HEK293 (cell line): Measurements from ENCODE around the gene PSEN1.

Experiments
- CTCF ChIA-PET: fragments of 350-600 bp; formaldehyde crosslinking; extraction: SDS; loops from one replicate; lab custom pipeline; 2021; ENCODE audit warnings: antibody characterized with exemption; lab: Yijun Ruan, JAX
- POLR2A ChIA-PET: fragments of 300-600 bp; formaldehyde crosslinking; extraction: SDS; loops from one replicate; lab custom pipeline; 2020; ENCODE audit warnings: antibody characterized with exemption, inconsistent platforms; lab: Yijun Ruan, JAX
- H3K27ac ChIP-seq: fragments of 200-500 bp; sonication (Bioruptor generic); 2 replicates; pipeline ENCODE4 v1.5.1; 2014; ENCODE audit warnings: low read depth, low read length, control low read depth, inconsistent platforms; ENCODE audit errors: extremely low read depth
- H3K36me3 ChIP-seq, 2 experiments: fragments of 200-500 bp in 1 of 2; sonication (Bioruptor generic) in 1 of 2; 1 replicate in 1 of 2; 2 replicates in 1 of 2; pipeline ENCODE4 v1.5.1; 2014 to 2017; ENCODE audit warnings: inconsistent platforms in 2 of 2, low read length in 2 of 2; ENCODE audit not compliant: control insufficient read depth in 2 of 2, insufficient read depth in 1 of 2
- H3K4me1 ChIP-seq: fragments of 200-500 bp; sonication (Bioruptor generic); 2 replicates; pipeline ENCODE4 v1.5.1; 2014; ENCODE audit warnings: mild to moderate bottlenecking, low read length, inconsistent platforms; ENCODE audit not compliant: control insufficient read depth, insufficient read depth
- H3K4me3 ChIP-seq: 2 replicates; pipeline ENCODE4 v1.5.1; 2011; ENCODE audit warnings: low read depth, mild to moderate bottlenecking, control low read depth, low read length, moderate library complexity
- H3K9me3 ChIP-seq: fragments of 200-500 bp; sonication (Bioruptor generic); 2 replicates; pipeline ENCODE4 v1.5.1; 2014; ENCODE audit warnings: low read depth, low read length, inconsistent platforms; ENCODE audit not compliant: control insufficient read depth, insufficient read depth
- BCL11A ChIP-seq: fragments of 450-650 bp; formaldehyde crosslinking; IDR thresholded peaks from 2 replicates; pipeline ENCODE4 v1.5.1; 2016; ENCODE audit warnings: low read depth, missing biosample characterization, missing genetic modification characterization
- CTCF ChIP-seq: fragments of 450-650 bp; formaldehyde crosslinking; IDR thresholded peaks from 2 replicates; pipeline ENCODE4 v1.5.1; 2016; ENCODE audit warnings: missing biosample characterization, missing genetic modification characterization
- KLF1 ChIP-seq: fragments of 450-650 bp; formaldehyde crosslinking; IDR thresholded peaks from 2 replicates; pipeline ENCODE4 v1.5.1; 2016; ENCODE audit warnings: missing biosample characterization, missing genetic modification characterization
- YY2 ChIP-seq: fragments of 450-650 bp; formaldehyde crosslinking; IDR thresholded peaks from 2 replicates; pipeline ENCODE4 v1.5.1; 2016; ENCODE audit warnings: missing biosample characterization, missing genetic modification characterization
- ZBTB11 ChIP-seq: fragments of 450-650 bp; formaldehyde crosslinking; conservative IDR thresholded peaks from 2 replicates; pipeline ENCODE4 v1.5.1; 2016; ENCODE audit warnings: low read depth, missing biosample characterization, missing genetic modification characterization
- ZNF157 ChIP-seq: fragments of 450-650 bp; formaldehyde crosslinking; IDR thresholded peaks from 2 replicates; pipeline ENCODE4 v1.5.1; 2016; ENCODE audit warnings: missing biosample characterization, missing genetic modification characterization
- ZNF175 ChIP-seq: fragments of 450-650 bp; formaldehyde crosslinking; IDR thresholded peaks from 2 replicates; pipeline ENCODE4 v1.5.1; 2016; ENCODE audit warnings: missing biosample characterization, missing genetic modification characterization
- ZNF274 ChIP-seq, 2 experiments: fragments of 200-500 bp in 1 of 2; fragments of 450-650 bp in 1 of 2; sonication (Bioruptor generic) in 1 of 2; formaldehyde crosslinking in 1 of 2; IDR thresholded peaks; 2 replicates each; pipeline versions ENCODE4 v1.5.1 to v1.6.1; 2014 to 2016; ENCODE audit warnings: borderline replicate concordance in 1 of 2, inconsistent platforms in 1 of 2, low read length in 1 of 2, missing biosample characterization in 1 of 2, missing genetic modification characterization in 1 of 2
- ZNF280C ChIP-seq: fragments of 450-650 bp; formaldehyde crosslinking; IDR thresholded peaks from 2 replicates; pipeline ENCODE4 v1.5.1; 2016; ENCODE audit warnings: missing biosample characterization, missing genetic modification characterization
- ZNF404 ChIP-seq: fragments of 450-650 bp; formaldehyde crosslinking; IDR thresholded peaks from 2 replicates; pipeline ENCODE4 v1.5.1; 2017; ENCODE audit warnings: missing biosample characterization, missing genetic modification characterization
- ZNF529 ChIP-seq: fragments of 450-650 bp; formaldehyde crosslinking; IDR thresholded peaks from 2 replicates; pipeline ENCODE4 v1.5.1; 2017; ENCODE audit warnings: missing genetic modification characterization, missing biosample characterization; ENCODE audit not compliant: insufficient replicate concordance
- ZNF548 ChIP-seq: fragments of 450-650 bp; formaldehyde crosslinking; IDR thresholded peaks from 2 replicates; pipeline ENCODE4 v1.5.1; 2016; ENCODE audit warnings: missing biosample characterization, missing genetic modification characterization
- ZNF555 ChIP-seq: fragments of 450-650 bp; formaldehyde crosslinking; conservative IDR thresholded peaks from 2 replicates; pipeline ENCODE4 v1.5.1; 2017; ENCODE audit warnings: missing biosample characterization, mild to moderate bottlenecking, missing genetic modification characterization, inconsistent platforms
- ZNF654 ChIP-seq: fragments of 450-650 bp; formaldehyde crosslinking; IDR thresholded peaks from 2 replicates; pipeline ENCODE4 v1.5.1; 2016; ENCODE audit warnings: low read depth, missing biosample characterization, missing genetic modification characterization
- ZNF785 ChIP-seq: fragments of 450-650 bp; formaldehyde crosslinking; IDR thresholded peaks from 2 replicates; pipeline ENCODE4 v1.5.1; 2016; ENCODE audit warnings: missing biosample characterization, missing genetic modification characterization
- ZNF791 ChIP-seq: fragments of 450-650 bp; formaldehyde crosslinking; IDR thresholded peaks from 2 replicates; pipeline ENCODE4 v1.5.1; 2016; ENCODE audit warnings: missing biosample characterization, missing genetic modification characterization

PSEN1 gene

GRCh38 chr14:73172500-73172899 is 36.2 kb downstream of the PSEN1 start:
- CTCF ChIA-PET: interaction anchor here (0.5 to 2.2 kb wide), 10 partner anchors 10 to 378 kb away, joined by 3 to 31 read pairs (median 4); no protein-coding TSS in a partner anchor
- TF ChIP-seq ZNF157 (tag by site-specific recombination) (no peak), ZNF280C (tag by site-specific recombination) (no peak), ZNF274 (IDR thresholded peaks at IDR 0.05; ENCODE audit: low read length) (no peak), ZNF274 (tag by site-specific recombination; IDR thresholded peaks at IDR 0.05; ENCODE audit: borderline replicate concordance) (no peak), BCL11A (tag by site-specific recombination) (no peak), YY2 (tag by site-specific recombination) (no peak), ZBTB11 (tag by site-specific recombination) (no peak), ZNF555 (no peak), ZNF529 (tag by site-specific recombination) (no peak), ZNF548 (tag by site-specific recombination) (no peak), KLF1 (tag by site-specific recombination) (no peak), ZNF791 (tag by site-specific recombination) (no peak), CTCF (no peak), ZNF404 (no peak), ZNF785 (tag by site-specific recombination) (no peak)
- POLR2A ChIA-PET: no interaction called here
- Histone ChIP-seq H3K4me3 (no peak overlapping the region), H3K27ac (no peak overlapping the region), H3K4me1 (no peaks in the 10 kb centered on the region), H3K9me3 (no peaks in the 10 kb centered on the region), H3K36me3 (peaks cover 26 to 73% of the 10 kb centered on the region in 2 experiments)

DNA sequence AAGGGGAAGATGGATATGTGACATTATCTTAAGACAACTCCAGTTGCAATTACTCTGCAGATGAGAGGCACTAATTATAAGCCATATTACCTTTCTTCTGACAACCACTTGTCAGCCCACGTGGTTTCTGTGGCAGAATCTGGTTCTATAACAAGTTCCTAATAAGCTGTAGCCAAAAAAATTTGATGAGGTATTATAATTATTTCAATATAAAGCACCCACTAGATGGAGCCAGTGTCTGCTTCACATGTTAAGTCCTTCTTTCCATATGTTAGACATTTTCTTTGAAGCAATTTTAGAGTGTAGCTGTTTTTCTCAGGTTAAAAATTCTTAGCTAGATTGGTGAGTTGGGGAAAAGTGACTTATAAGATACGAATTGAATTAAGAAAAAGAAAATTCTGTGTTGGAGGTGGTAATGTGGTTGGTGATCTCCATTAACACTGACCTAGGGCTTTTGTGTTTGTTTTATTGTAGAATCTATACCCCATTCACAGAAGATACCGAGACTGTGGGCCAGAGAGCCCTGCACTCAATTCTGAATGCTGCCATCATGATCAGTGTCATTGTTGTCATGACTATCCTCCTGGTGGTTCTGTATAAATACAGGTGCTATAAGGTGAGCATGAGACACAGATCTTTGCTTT is 36.9 kb downstream of the PSEN1 start:
- peak; percentile 66 for TF ChIP-seq ZNF654 (tag by site-specific recombination)
- no peak for TF ChIP-seq ZNF175 (tag by site-specific recombination)
- H3K27ac ChIP-seq: no peak overlapping the region
- peaks cover 29 to 73% of the 10 kb centered on the region in 2 experiments for H3K36me3 ChIP-seq
- POLR2A ChIA-PET: no interaction called here
- CTCF ChIA-PET: interaction anchor here (0.6 to 2.2 kb wide), 15 partner anchors 9 to 452 kb away, joined by 3 to 31 read pairs (median 4); partner anchors contain the start of gene NUMB
- no peak overlapping the region for H3K4me3 ChIP-seq
- H3K9me3 ChIP-seq: no peaks in the 10 kb centered on the region
- no peaks in the 10 kb centered on the region for H3K4me1 ChIP-seq
